ENCODE measurements around the gene MFAP3L. TPM values are rescaled to one million over a fixed set of nuclear protein-coding genes. Genes with fewer than 3 reads are reported as not detected.
A peak's percentile ranks its signal among the peaks of the same experiment; 100 is the strongest.

Gene MFAP3L
- polyA plus RNA-seq, 3 donors, result 0.01 to 0.18 TPM; not detected in 1

GRCh38 chr4:170012629-170012958 is 13.6 kb downstream of the MFAP3L start:
- no peak for DNase-seq

GRCh38 chr4:170011921-170012628 is 14.1 kb downstream of the MFAP3L start:
- DNase-seq, result peak in 2 of 3 donors; percentile 11 to 21
- H3K27me3 ChIP-seq (ENCODE audit: control insufficient read depth in 2 of 2, insufficient read depth in 2 of 2, low read length in 2 of 2), result peaks cover 21 to 47% of the 10 kb centered on the region in 2 donors
- no peaks in the 10 kb centered on the region for H3K36me3 ChIP-seq (replicated peaks in 1 of 2; ENCODE audit: control insufficient read depth in 1 of 2, insufficient read depth in 2 of 2, low read length in 2 of 2)
- intact Hi-C loops (cut with micrococcal nuclease), result no loop called here
- peak overlapping the region in 1 of 2 donors; percentile 24 for H3K4me3 Mint-ChIP-seq
- peaks cover 0 to 5% of the 10 kb centered on the region in 2 donors for H3K9me3 ChIP-seq (replicated peaks in 1 of 2; ENCODE audit: control insufficient read depth in 1 of 2, insufficient read depth in 1 of 2, low read length in 2 of 2)
- H3K4me1 ChIP-seq (ENCODE audit: control insufficient read depth in 1 of 2, insufficient read depth in 2 of 2, low read length in 2 of 2), result peaks cover 15 to 19% of the 10 kb centered on the region in 2 donors
- H3K27ac ChIP-seq (ENCODE audit: low read depth in 1 of 2, low read length in 2 of 2), result no peak overlapping the region
- peaks cover 0 to 13% (median 8%) of the 10 kb centered on the region in 7 donors for H3K9me3 Mint-ChIP-seq
- H3K4me3 ChIP-seq (replicated peaks in 1 of 3; ENCODE audit: low read depth in 2 of 3, low read length in 3 of 3), result no peak overlapping the region
- no peaks in the 10 kb centered on the region for H3K79me2 ChIP-seq (ENCODE audit: insufficient read depth, low read length)
- H3K36me3 Mint-ChIP-seq, result no peaks in the 10 kb centered on the region
- H3K27me3 Mint-ChIP-seq (ENCODE audit: low read depth in 3 of 3), result peaks cover 39 to 43% (median 42%) of the 10 kb centered on the region in 3 donors
- TF ChIP-seq CTCF (IDR thresholded peaks at IDR 0.05), result no peak
- no peak overlapping the region for H2AFZ ChIP-seq (ENCODE audit: insufficient read depth, low read depth, low read length, poor library complexity, severe bottlenecking)
- H3K27ac Mint-ChIP-seq, result peak overlapping the region in 2 of 7 donors; percentile 51 to 52
- H3K4me2 ChIP-seq (replicated peaks; ENCODE audit: extremely low read depth, low read length, poor library complexity, severe bottlenecking), result no peak overlapping the region
- no peaks in the 10 kb centered on the region for H4K20me1 ChIP-seq (ENCODE audit: insufficient read depth, low read length)
- H3K4me1 Mint-ChIP-seq, result peaks cover 25% of the 10 kb centered on the region
- no peak overlapping the region for H3K9ac ChIP-seq (ENCODE audit: insufficient read depth, low read length, poor library complexity, severe bottlenecking)
- WGBS (ENCODE audit: insufficient coverage), result 0% methylated on average over 3 of the region's 7 CpGs

More at GRCh38 chr4:170012629-170012958, 13.6 kb downstream of the MFAP3L start:
- Histone ChIP-seq H4K20me1 (ENCODE audit: insufficient read depth, low read length) (no peaks in the 10 kb centered on the region), H3K4me1 (ENCODE audit: control insufficient read depth in 1 of 2, insufficient read depth in 2 of 2, low read length in 2 of 2) (peaks cover 10 to 13% of the 10 kb centered on the region in 2 donors), H3K36me3 (replicated peaks in 1 of 2; ENCODE audit: control insufficient read depth in 1 of 2, insufficient read depth in 2 of 2, low read length in 2 of 2) (no peaks in the 10 kb centered on the region), H3K79me2 (ENCODE audit: insufficient read depth, low read length) (no peaks in the 10 kb centered on the region), H3K4me2 (replicated peaks; ENCODE audit: extremely low read depth, low read length, poor library complexity, severe bottlenecking) (no peak overlapping the region), H3K9me3 (replicated peaks in 1 of 2; ENCODE audit: control insufficient read depth in 1 of 2, insufficient read depth in 1 of 2, low read length in 2 of 2) (peaks cover 0 to 5% of the 10 kb centered on the region in 2 donors), H3K9ac (ENCODE audit: insufficient read depth, low read length, poor library complexity, severe bottlenecking) (no peak overlapping the region), H3K4me3 (replicated peaks in 1 of 3; ENCODE audit: low read depth in 2 of 3, low read length in 3 of 3) (no peak overlapping the region), H3K27me3 (ENCODE audit: control insufficient read depth in 2 of 2, insufficient read depth in 2 of 2, low read length in 2 of 2) (peaks cover 22 to 46% of the 10 kb centered on the region in 2 donors), H2AFZ (ENCODE audit: insufficient read depth, low read depth, low read length, poor library complexity, severe bottlenecking) (no peak overlapping the region), H3K27ac (ENCODE audit: low read depth in 1 of 2, low read length in 2 of 2) (no peak overlapping the region)
- Mint-ChIP-seq H3K36me3 (no peaks in the 10 kb centered on the region), H3K27me3 (ENCODE audit: low read depth in 3 of 3) (peaks cover 38 to 42% (median 42%) of the 10 kb centered on the region in 3 donors), H3K27ac (peak overlapping the region in 2 of 7 donors; percentile 51 to 52), H3K4me1 (peaks cover 20% of the 10 kb centered on the region), H3K4me3 (no peak overlapping the region), H3K9me3 (peaks cover 0 to 13% (median 8%) of the 10 kb centered on the region in 7 donors)
- no peak for TF ChIP-seq CTCF (IDR thresholded peaks at IDR 0.05)
- intact Hi-C loops (cut with micrococcal nuclease), result no loop called here
- no CpG with 5 or more reads among the region's 2 CpGs for WGBS (ENCODE audit: insufficient coverage)
